SHP77 treated with DMSO at 0.1 percent for 48 hours (cell line): ENCODE results near the gene WAC.
"Not testable (repeated sequence)": the region's sequence is repeated elsewhere in the genome, so short reads cannot be mapped to it uniquely, and the experiment has no call there.

Source experiments
- DNase-seq: peaks from one replicate; lab custom pipeline; 2025; lab: John Stamatoyannopoulos, UW

Gene WAC

DNA sequence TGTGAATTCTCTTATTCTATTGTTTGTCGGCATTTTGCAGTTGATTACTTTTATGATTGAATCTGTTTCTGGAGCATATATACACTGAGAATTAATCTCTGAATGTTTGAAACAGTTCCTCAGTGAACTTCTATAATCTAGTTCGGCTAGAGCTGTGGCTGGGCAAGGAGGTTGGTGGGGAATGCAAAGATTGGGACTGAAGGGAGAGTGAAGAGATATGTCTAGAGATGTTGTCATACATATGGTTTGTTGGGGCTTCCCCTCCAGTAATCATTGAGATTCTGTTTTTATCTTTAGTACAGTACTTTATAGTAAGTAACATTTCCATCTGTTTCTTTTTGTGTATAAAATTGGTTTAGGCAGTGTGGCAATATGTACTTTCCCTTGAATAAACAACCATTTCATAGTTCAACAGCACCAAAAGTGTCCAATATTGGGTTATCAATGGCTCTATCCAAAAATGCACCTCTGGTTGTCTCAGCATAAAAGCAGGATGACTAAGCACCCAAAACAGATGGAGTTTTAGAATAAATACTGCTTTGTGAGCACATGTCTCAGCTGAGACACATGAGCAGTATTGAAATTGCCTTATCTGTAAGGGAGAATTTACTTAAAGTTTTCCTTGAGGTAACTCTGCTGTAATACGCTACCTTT lies 36.7 kb downstream of the WAC start:
- DNase-seq: no peak

DNA sequence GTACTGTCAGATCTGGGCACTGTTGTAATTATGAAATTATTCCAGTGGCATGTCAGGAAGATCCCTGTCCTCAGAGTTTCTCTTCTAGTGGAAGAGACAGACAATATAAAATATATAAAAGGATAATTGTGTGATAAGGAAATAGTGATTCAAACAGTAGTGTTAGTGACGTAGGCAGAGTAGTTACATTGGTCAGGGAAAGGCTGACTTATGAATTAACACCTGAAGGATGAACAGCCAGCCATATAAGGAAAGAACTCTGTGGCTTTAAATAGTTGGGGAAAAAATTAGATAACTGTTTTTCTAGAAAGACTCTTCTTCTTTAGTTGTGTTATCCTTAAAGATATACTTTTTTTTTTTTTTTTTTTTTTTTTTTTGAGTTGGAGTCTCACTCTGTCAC lies 37.7 kb downstream of the WAC start:
- no peak for DNase-seq

DNA sequence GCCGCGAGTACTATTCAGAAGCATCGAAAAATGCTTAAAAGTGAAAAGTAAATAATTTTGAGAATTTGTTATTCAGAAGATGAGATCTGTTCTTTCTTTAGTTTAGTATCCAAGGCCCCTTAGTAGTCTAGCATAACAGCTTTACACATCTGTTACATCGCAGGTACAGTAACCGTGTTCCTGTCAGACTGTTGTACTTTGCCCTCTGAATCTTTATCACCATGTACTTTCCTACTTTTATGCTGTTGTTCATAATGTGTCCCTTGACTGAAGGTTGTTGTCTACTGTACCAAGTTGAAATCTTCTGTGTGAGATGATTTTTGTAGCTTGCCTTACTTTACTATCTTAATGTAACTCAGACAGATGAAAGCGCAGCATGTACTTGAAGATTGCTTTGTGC lies 38.3 kb downstream of the WAC start:
- no peak for DNase-seq

DNA sequence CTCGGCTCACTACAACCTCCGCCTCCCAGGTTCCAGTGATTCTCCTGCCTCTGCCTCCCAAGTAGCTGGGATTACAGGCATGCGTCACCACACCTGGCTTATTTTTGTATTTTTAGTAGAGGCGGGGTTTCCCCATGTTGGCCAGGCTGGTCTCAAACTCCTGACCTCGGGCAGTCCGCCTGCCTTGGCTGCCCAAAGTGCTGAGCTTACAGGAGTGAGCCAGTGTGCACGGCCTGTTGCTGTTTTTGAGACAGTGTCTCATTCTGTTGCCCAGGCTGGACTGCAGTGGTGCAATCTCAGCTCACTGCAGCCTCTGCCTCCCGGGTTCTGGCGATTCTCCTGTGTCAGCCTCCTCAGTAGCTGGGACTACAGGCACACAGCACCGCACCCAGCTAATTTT lies 41.3 kb downstream of the WAC start:
- DNase-seq: not testable (repeated sequence)

DNA sequence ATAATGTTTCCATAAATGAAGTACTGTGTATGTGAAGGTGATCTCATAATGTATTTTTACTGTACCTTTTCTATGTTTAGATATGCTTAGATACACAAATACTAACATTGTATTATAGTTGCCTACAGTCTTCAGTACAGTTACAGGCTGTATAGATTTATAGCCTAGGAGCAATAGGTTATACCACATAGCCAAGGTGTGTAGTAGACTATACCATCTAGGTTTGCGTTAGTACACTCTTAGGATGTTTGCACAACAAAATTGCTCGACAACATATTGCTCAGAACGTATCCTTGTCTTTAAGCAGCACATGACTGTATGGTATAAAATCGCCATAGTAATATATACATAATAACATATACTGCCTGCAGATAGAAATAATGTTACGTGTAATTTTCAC lies 42.9 kb downstream of the WAC start:
- no peak for DNase-seq

DNA sequence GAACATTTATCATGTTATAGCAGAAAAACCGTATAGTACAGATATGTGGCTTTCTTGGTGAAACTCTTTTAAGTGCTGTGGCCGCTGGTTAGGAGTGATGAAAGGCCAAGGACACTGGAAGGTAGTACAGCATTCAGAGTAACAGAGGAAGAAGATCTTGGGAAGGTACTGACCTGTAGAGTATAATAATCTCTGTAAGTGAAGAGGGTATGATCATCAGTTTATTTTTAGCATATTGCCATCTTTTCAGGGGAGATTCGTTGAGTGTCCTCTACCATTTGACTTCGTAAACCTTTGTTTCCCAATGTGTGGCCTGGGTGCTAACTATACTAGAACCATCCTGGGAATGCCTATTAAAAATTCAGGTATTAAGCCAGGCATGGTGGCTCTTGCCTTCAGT lies 44.6 kb downstream of the WAC start:
- DNase-seq: no peak

DNA sequence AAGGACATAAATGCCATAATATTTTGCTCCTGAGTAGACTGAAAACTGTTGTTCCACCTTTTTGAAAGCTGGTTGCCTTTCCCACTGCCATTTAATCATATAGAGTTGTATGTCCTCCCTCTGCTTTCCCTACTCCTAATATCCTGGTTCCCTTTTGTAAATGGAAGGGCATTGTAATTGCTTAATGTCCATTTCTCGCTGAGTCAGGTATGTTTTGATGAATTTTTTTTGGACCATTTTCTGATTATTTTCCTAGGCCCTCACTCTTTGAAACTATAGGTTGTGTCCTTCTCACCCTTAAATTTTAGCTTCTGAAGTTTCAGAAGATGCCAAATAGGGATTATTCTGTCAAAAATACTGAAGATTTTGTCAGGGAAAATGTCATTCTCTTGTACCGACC lies 45.5 kb downstream of the WAC start:
- no peak for DNase-seq

DNA sequence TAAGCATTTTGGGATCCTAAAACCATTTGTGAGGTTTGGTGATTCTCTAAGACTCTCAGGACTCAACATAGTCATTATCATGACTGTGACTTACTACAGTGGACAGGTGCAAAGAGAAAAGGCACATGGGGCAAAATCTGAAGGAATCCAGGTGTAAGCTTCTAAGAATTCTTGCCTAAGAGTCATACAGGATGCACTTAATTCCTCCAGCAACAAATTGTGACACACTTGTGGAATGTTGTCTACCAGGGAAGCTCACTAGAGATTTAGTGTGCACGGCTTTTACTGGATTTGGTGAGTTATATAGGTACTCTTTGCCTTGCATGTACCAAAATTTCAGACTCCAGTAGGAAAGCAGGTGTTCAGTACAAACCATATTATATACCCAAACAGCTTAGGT lies 47.9 kb downstream of the WAC start:
- DNase-seq: no peak

DNA sequence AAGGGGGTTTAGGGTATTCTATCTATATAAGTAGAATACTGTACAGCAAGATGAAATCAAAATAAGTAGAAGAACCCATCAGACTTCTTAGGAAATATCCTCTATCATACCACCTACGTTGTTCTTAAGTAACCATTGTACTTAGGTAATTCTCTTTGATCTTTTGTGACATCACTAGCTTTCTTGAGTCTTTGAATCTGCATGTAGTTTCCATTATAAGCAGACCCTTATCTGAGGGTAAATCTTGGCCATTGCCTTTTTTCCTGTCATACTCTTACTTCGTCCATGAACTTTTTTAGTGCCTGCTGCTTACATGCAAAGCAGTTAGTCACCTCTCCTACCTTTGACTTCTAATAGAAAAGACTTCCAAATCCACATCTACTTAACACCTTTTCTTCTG lies 49.0 kb downstream of the WAC start:
- DNase-seq: no peak

DNA sequence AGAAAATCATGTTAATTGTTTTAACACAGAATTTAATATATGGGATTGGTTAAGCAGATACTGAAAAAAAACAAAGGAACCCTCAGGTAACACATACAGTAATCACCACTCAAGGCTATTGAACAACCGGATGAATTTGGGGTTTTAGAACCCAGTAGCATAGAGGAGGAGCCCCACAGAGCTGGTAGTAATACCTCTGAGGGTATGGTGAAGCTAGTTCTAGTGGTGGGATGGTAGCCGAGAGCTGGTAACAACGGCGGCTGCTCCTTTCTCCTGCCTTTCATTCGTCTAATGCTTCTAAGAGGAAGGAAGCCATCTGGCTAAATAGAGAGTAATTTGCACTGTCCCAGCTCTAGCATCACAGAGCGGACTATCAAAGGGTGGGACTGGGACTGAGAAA lies 52.2 kb downstream of the WAC start:
- DNase-seq: no peak

DNA sequence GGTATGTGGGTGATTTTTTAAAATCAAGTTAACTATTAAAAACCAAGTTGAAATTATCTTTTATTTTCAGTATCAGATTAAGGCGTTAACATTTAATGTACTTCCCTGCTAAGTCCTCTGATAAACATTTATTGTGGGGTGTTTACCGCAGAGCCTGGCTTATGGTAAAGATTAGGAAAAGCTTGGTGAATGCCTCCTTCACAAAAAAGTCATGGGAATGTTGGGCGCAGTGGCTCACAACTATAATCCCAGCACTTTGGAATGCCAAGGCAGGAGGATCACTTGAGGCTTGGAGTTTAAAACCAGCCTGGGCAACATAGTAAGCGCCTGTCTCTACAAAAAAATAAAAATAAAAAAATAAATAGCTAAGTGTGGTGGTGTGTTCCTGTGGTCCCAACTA lies 53.3 kb downstream of the WAC start:
- no peak for DNase-seq

DNA sequence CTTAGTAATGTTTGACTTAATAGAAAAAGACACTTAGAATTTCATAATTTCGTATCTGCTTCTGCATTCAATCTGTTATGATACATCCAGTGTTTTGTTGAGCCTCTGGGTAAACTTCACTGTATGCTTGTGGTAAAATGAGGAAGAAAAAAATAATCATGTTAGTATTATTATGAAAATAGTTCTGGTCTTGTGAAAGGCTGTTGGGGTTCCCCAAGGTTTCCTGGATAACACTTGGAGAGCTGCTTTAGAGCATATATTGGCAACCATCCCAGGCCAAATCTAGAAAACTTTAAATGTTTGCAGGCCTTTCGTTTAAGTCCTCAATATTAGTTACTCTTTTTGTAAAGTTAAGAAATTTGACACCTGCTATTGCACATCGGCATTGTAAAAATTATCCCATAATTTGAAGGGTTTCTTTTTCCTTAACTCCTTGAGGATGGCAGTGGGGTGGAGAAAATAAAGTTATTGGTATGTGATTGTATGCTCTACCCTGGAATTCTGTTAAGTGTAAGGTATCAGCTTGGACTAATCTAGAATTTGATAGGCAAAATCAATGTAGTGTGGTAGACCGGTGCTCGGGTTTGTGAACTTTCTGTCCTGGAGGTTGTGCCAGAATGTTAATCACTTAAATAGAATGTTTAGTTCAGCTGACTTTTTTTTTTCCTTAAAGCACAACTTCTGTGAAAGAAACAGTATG lies 54.5 kb downstream of the WAC start:
- no peak for DNase-seq

DNA sequence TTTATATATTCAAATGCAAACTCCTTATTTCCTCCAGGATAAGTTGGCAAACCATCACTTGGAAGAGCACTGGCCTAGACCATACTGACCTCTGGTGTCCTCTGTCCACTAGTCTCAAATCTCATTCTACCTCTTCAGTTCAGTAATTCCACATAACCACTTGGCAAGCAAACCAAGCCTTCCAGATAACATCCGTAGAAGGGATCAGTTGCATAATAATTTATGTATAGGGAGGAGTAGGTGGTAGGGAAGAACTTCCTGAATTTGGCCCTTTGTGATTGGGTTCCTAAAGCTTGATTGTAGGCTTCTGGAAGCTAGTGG lies 55.0 kb downstream of the WAC start:
- DNase-seq: no peak

DNA sequence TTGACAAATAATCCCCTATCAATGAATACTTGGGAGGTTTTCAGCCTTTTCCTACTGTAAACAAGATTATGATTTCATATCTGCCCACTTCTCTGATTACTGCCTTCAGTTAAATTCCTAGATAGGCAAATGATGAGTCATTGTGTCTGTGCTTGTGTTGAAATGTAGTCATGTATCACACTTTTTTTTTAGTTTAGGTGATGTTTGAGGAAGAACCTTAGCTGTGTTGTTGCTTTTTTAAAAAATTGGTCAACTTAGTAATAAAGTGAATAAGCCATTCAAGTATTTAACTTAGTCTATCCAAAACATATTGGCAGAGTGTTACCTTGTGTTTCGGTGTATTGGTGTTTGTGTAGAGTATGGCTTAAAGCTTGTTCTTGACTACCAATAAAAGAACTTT lies 60.0 kb downstream of the WAC start:
- DNase-seq: no peak

DNA sequence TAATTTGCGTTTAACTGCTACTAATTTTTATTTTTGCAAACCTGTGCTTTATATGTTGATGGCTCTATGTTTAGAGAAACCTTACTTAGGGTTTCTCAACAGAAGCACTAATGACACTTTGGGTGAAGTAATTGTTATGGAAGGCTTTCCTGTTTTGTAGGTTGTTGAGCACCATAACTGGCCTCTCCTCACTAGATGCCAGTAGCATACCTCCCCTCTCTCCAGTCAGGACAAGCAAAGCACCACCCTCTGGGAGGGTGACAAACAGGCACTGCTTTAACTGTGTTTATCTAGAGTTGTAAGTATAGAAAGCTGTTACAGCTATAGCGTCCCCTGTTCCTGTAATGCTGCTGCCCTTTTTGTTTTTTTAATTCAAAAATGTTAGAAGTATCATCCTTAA lies 60.9 kb downstream of the WAC start:
- no peak for DNase-seq

DNA sequence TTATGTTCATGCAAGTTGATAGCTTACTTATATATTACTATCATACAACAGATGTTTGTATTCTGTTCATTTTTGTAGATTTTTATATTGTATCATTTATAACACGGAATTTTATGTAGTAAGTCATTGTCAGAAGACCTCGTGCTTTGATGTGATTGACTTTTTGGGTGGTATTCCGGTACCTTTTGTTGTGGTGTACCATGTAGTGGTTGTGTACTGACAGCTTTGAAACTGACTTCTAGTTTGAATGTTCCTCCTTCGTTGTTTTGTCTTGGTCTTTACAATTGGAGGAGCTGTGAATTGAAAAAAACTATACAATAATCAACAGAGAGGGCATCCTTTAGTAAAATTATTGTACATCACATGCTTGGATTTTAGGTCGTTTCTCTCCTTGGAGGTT lies 61.5 kb downstream of the WAC start:
- no peak for DNase-seq

DNA sequence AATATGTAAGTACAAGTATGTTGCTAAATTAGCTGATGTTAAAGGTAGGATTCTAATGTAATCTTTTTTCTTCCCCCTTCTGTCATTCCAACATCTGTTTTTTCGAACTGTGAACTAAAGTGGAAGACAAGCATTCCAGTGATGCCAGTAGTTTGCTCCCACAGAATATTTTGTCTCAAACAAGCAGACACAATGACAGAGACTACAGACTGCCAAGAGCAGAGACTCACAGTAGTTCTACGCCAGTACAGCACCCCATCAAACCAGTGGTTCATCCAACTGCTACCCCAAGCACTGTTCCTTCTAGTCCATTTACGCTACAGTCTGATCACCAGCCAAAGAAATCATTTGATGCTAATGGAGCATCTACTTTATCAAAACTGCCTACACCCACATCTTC lies 62.7 kb downstream of the WAC start:
- DNase-seq: no peak

DNA sequence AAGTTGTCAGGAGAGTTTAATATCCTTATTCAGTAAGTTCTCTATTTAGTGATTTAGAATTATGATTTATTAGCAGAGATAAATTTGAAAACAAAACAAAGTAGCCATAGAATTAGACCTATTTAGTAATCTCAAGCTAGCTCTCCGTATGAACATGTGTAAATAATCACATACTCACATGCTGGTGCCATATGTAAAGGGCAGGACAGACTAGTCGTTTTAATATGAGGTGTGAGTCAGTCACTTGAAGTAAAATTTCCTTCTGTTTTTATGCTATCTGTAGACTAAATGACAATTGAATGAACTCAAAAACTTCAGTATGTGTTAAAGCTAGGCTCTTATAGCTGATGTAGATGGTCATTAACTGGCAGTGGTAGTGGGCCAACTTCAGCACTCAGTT lies 67.1 kb downstream of the WAC start:
- no peak for DNase-seq

DNA sequence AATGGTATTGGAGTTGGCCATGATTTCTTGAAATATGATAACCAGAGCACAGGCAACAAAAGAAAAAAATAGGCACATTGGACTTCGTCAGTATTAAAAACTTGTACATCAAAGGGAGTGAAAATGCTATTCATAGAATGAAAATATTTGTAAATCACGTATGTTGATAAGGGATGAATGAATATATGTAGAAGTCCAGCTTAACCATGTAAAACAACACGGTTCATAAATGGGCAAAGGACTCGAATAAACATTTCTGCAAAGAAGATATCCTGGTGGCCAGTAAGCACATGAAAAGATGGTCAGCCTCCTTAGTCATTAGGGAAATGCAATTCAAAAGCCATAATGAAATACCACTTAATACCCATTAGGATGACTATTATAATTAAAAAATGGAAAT lies 68.1 kb downstream of the WAC start:
- no peak for DNase-seq

DNA sequence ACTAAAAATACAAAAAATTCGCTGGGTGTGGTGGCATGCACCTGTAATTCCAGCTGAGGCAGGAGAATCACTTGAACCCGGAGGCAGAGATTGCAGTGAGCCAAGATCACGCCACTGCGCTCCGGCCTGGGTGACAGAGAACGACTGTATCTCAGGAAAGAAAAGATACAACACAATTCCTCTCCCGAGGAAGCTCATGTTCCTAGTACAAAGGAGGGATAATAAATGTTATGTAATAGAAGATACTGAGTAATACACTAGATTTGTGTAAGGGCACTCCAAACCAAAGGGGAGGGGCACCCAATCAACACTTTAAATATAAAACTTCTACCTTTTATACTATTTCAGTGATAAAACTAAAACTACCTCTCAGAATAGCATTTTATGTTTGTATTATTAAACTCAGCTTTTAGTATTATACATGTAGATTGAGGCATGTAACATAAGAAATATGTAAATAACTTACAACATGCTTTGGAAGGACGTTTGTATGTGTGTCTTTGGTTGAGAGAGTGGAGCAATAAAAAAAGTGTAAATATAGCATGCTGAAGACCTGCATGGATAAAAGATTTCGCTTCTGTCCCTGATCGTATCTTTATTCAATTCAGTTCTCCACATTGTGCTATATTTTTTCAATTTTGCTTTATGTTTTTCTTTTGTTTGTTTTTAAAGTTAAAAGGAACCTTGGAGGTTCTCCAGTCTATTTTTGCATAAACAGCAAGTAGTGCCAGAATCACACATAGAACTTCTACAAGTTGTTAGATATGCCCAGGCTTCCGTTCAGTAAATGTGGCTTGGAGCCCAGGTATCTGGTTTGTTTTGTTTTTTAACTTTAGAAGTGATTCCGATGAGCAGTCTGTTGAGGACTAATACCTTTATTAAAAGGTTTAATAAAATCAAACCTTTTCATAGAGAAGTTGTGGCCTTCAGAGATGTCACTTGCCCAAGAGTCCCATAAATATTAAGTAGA lies 71.9 kb downstream of the WAC start:
- no peak for DNase-seq

DNA sequence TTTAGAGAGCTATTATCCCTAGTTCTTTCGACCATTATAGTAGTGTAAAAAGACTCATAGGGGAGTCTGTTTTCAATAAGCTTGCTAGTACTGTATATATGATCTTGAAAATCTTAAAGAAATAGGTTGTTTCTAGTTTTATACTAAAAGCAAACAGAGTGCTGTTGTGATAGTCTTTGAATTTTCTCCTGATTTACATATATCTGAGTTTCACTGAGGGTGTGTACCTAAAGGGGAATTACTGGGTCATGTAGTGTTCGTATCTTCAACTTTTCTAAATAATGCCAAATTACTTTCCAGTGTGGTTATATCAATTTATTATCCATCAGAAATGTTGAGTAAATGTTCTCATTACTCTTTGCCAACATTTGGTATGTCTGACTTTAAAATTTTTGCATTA lies 73.7 kb downstream of the WAC start:
- no peak for DNase-seq

DNA sequence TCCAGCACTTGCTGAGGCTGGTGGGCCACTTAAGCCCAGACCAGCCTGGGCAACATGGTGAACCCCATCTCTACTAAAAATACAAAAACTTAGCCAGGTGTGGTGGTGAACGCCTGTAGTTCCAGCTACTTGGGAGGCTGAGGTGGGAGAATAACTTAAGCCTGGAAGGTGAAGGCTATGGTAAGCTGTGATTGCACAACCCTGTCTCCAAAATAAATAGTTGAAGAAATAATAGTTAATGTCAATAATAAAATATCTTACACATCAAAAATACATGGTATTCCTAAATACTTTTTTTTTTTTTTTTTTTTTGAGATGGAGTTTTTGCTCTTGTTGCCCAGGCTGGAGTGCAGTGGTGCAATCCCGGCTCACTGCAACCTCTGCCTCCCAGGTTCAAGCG lies 76.7 kb downstream of the WAC start:
- not testable (repeated sequence) for DNase-seq

DNA sequence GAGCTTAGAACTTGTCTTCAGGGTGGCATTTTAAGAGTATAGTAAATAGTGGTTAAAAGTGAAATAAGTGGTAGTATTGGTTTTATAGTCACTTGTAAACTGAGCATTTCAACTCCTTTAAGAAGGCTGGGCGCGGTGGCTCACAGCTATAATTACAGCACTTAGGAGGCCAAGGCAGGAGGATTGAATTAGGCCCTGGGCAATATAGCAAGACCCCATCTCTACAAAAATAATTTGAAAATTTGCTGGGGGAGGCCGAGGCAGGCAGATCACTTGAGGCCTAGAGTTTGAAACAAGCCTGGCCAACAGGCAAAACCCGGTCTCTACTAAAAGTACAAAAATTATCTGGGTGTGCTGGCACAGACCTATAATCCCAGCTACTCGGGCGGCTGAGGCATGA lies 80.0 kb downstream of the WAC start:
- no peak for DNase-seq
